Raji (cell line): ENCODE measurements around the gene COPS2.

Source experiments
- POLR2A ChIP-seq: IDR thresholded peaks from 2 replicates; pipeline ENCODE4 v1.6.1; 2011; ENCODE audit warnings: low read depth, low read length, control low read depth; ENCODE audit not compliant: insufficient read depth

Gene COPS2

DNA sequence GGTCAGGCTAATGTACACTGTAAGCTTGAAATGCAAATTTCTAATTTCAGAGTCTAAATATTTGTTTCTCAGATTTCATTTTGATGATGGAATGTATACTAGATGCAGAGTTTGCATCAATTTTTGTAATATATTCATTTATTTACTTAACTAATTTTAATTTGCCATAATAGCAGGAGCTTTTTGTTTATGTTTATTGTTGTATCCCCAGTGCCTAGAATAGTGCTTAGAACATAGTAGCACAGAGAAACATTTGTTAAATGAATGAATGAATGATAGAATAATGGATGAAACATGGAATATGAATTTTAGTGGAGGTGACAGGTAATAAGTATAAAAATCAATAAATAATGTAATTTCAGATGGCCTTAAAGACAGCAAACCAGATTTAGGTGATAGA is 9.5 kb upstream of the COPS2 start:
- TF ChIP-seq POLR2A, result no peak

GRCh38 chr15:49163678-49164077 is 8.3 kb upstream of the COPS2 start:
- no peak for TF ChIP-seq POLR2A

DNA sequence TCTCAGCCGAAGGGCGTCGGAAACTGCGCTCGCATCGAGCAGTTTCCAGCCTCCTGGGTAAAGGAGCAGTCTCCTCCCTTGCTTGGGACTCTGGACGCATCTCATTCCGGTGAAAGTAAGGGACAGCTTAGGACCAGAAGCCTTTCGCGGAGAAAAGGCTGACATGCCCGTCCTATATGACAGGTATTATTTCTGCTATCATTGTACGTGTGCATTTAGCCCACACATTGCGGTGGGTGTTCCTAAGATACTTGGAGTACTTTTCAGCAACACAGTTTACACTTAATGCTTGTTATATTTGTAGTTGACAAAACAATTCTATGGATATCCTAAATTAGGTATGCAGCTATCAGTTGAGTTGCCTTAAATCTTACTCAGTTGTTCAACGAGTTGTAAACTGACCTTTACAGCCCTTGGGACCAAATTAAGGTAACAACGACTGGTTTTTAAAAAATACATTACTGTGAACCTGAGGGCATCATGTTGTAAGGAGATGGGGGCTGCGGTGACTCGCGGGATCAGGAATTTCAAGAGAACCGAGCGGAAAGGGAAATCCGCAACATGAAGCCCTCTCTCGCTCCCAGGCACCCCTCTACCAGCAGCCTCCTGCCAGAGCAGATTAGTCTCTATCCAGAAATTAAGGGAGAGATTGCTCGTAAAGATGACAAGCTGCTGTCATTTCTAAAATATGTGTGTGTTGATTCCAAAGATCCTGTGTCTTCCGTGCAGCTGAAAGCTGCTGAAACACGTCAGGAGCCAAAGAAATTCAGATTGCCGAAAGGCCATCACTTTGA is 632 bp upstream of the COPS2 start:
- TF ChIP-seq POLR2A, result peak; percentile 87; the same call in 1 of the 2 replicates

DNA sequence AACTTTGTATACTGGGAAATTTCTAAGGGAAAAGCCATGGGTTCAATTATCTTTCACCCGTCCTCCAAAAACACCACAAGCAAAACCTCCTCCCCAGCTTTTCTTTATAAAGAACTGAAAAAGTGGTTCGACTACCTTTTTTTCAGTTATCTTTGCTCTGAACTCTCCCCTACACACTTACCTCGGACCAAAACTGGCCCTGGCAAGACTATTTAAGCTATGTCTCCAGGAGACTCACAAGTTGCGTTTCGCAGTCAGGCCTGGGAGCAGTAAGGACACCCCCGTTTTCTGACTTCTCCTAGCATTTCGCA is 645 bp downstream of the COPS2 start:
- no peak for TF ChIP-seq POLR2A

DNA sequence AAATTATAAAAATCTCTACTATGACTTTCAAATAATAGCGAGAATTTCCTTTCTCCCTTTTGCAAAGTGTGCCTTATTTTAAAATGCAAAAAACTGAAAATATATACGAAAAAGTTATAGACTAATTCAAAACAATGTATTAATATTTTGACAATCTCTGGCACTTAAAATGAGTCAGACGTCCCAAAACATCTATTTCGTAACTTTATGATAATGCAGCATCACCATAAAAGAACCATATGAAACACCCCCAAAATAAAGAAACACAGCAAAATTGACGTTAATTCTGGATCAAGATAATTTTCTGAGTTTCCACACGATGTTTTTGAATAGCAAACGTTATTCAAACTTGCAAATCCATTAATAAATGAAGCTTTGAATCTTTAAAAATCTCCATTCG is 1.0 kb downstream of the COPS2 start:
- no peak for TF ChIP-seq POLR2A

GRCh38 chr15:49152552-49153312 is 2.7 kb downstream of the COPS2 start:
- TF ChIP-seq POLR2A, result no peak

GRCh38 chr15:49151831-49152230 is 3.6 kb downstream of the COPS2 start:
- TF ChIP-seq POLR2A, result no peak

DNA sequence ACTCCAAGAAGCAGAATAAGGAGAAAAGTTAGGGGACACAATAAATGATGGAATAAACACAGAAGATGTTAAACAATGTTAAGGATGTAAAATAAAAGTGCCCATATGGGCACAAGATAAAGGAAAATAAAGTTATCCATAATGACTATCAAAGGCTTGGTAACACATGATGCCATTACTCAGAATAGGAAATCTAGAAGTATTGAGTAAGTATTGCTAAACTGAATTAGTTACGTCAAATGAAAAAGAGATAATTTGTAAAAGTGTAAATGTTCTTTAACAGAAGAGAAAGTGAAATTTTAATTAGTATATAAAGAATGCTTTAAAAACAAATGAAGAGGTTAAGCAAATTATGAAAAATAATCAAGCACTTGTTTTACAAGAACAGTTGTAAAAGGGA is 6.7 kb downstream of the COPS2 start:
- TF ChIP-seq POLR2A, result no peak

GRCh38 chr15:49148298-49148697 is 7.1 kb downstream of the COPS2 start:
- no peak for TF ChIP-seq POLR2A

GRCh38 chr15:49145651-49146609 is 9.5 kb downstream of the COPS2 start:
- no peak for TF ChIP-seq POLR2A

DNA sequence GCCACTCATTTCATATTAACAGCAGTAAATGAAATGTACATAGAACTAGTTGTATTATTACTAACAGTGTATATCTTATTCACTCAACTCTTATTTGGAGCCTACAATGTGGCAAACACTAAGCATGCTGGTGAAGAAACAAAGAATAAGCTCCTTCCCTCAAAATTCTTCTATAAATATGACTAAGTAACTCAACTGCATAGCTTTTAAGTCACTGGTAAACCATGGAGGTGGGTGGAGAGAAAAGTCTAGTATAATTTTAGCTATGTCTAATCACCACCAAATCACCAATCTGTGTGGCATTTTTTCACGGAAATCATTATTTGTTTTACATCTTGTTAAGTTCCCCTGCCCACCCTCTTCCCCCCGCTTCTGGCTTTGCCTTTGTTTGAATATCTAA is 17.5 kb downstream of the COPS2 start:
- TF ChIP-seq POLR2A, result no peak

DNA sequence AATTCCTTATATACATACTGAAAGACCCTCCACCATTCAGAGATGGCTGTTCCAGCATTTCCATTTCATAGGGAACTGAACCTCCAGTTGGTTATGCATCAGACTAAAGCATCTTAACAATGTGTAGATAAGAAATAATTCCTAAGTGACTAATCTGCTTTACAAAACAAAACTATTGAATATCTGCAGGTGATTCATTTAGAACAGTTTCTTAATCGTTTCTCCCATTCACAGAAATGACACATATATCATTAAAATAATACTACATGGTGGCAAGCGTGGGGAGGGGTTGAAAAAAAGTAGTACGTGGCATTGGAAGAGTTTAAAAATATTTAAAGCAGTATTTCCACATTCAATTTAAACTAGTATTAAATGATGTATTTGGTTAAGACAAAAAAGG is 19.5 kb downstream of the COPS2 start:
- TF ChIP-seq POLR2A, result no peak

DNA sequence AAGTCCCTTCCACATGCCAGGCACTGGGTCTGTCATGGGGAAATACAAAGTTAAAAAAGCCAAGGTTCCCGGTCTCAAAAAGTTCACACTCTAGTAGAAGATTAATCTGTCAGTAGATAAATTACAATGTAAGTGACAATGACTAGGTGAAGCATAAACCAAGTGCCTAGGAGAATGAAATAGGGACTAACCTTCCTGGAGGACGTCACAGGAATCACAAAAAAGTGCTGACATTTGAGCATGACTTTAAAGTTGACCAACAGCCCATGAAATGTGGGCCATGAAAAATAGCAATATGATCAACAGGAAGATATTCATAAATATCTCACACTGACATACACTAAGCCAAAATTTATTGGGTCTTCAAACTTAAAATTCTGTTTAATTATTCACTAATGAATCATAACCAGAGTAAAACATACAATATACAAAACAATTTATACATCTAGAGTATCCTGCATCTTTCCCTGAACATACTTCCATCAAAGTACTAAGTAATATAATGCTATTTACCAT is 20.0 kb downstream of the COPS2 start:
- TF ChIP-seq POLR2A, result no peak

- TF ChIP-seq POLR2A, result no peak
Measured at GRCh38 chr15:49134683-49135341, 20.6 kb downstream of the COPS2 start.

DNA sequence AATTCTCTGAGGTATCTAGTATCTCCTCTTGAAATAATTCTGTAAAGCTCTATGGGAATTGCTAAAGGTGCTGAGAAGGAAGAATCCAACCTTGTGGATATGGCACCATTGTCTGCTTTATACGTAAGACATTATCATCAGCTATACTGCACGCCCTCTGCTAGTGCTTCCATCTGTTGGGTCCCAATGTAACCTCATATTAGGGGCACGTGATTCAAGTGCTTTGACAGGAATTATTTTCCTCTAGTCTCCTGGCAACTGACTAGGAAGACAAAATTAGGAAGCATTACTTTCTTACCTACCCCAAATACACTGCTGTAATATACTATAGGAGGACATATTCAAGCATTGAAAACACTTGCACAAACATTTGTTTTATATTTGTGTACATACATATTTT is 24.0 kb downstream of the COPS2 start:
- no peak for TF ChIP-seq POLR2A
